Transverse colon (tissue), 4 donors: Measurements from ENCODE around the gene OR10A5.

Source experiments
- POLR2AphosphoS5 ChIP-seq, 3 donors: sonication (generic); formaldehyde crosslinking; IDR thresholded peaks; one replicate each; pipeline ENCODE4 v1.6.1; 2016; ENCODE audit warnings: antibody characterized with exemption in 3 of 3
- TF ChIP-seq, protein P1 (sequence below), 5 experiments: fragments of 200-600 bp in 3 of 5; fragments of 450-650 bp in 2 of 5; sonication (generic) in 3 of 5; IDR thresholded peaks; 1 replicate in 2 of 5; 2 replicates in 3 of 5; pipeline ENCODE4 v1.5.1; 2016 to 2017; ENCODE audit warnings: antibody characterized with exemption in 5 of 5, inconsistent platforms in 3 of 5, mild to moderate bottlenecking in 2 of 5, moderate library complexity in 1 of 5

GRCh38 chr11:6813656-6814055, 31.8 kb upstream of the OR10A5 start:
- TF ChIP-seq, protein P1, sequence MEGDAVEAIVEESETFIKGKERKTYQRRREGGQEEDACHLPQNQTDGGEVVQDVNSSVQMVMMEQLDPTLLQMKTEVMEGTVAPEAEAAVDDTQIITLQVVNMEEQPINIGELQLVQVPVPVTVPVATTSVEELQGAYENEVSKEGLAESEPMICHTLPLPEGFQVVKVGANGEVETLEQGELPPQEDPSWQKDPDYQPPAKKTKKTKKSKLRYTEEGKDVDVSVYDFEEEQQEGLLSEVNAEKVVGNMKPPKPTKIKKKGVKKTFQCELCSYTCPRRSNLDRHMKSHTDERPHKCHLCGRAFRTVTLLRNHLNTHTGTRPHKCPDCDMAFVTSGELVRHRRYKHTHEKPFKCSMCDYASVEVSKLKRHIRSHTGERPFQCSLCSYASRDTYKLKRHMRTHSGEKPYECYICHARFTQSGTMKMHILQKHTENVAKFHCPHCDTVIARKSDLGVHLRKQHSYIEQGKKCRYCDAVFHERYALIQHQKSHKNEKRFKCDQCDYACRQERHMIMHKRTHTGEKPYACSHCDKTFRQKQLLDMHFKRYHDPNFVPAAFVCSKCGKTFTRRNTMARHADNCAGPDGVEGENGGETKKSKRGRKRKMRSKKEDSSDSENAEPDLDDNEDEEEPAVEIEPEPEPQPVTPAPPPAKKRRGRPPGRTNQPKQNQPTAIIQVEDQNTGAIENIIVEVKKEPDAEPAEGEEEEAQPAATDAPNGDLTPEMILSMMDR (IDR thresholded peaks at IDR 0.05) = no peak
- TF ChIP-seq POLR2AphosphoS5 (IDR thresholded peaks at IDR 0.05) = no peak
